Kasumi-1 (cell line): ENCODE data around the gene EAPP.
"Not testable (repeated sequence)": the region's sequence is repeated elsewhere in the genome, so short reads cannot be mapped to it uniquely, and the experiment has no call there.

Source experiments
- DNase-seq, 2 experiments: peaks; one replicate each; lab custom pipeline; 2025; lab: John Stamatoyannopoulos, UW

Gene EAPP

GRCh38 chr14:34482463-34482862, 57.0 kb downstream of the EAPP start:
- no peak for DNase-seq

- DNase-seq, result no peak
These were observed 59.8 kb downstream of the EAPP start for GRCh38 chr14:34479694-34480093.

GRCh38 chr14:34478261-34478660, 61.2 kb downstream of the EAPP start:
- no peak for DNase-seq

GRCh38 chr14:34476036-34476435, 63.5 kb downstream of the EAPP start:
- DNase-seq, result not testable (repeated sequence)

GRCh38 chr14:34475163-34475562, 64.3 kb downstream of the EAPP start:
- no peak for DNase-seq

- DNase-seq, result no peak
These were observed 65.3 kb downstream of the EAPP start for GRCh38 chr14:34474187-34474679.

GRCh38 chr14:34472706-34473279, 66.7 kb downstream of the EAPP start:
- DNase-seq, result no peak

- no peak for DNase-seq
These were observed 69.2 kb downstream of the EAPP start for GRCh38 chr14:34470319-34470718.

GRCh38 chr14:34466691-34467090, 72.8 kb downstream of the EAPP start:
- no peak for DNase-seq
